IPS DF 4.7 (cell line): ENCODE measurements around the gene LRRC73.
"Not testable (repeated sequence)": the region's sequence is repeated elsewhere in the genome, so short reads cannot be mapped to it uniquely, and the experiment has no call there.

ENCODE experiments used
- DNase-seq: peaks from one replicate; pipeline ENCODE4 v3.0.0-alpha.2; 2013; ENCODE audit warnings: low spot score; ENCODE audit errors: extremely low read depth

LRRC73 gene

DNA sequence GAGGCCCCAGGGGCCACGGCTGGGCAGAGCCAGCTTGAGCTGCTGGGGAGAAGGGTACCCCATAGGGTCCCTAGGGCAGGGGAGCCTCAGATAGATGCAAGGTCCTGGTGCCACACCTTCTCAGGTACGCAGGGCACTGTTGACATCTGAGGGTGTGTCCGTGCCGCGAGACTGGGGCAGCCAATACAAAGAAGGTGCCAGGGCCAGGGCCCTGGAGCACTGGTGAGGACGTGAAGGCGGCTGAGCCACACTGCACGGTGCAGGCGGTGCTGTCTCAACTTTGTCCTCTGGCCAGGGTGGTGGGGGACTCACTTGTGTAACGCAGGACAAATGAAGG, 649 bp upstream of the LRRC73 start:
- no peak for DNase-seq

DNA sequence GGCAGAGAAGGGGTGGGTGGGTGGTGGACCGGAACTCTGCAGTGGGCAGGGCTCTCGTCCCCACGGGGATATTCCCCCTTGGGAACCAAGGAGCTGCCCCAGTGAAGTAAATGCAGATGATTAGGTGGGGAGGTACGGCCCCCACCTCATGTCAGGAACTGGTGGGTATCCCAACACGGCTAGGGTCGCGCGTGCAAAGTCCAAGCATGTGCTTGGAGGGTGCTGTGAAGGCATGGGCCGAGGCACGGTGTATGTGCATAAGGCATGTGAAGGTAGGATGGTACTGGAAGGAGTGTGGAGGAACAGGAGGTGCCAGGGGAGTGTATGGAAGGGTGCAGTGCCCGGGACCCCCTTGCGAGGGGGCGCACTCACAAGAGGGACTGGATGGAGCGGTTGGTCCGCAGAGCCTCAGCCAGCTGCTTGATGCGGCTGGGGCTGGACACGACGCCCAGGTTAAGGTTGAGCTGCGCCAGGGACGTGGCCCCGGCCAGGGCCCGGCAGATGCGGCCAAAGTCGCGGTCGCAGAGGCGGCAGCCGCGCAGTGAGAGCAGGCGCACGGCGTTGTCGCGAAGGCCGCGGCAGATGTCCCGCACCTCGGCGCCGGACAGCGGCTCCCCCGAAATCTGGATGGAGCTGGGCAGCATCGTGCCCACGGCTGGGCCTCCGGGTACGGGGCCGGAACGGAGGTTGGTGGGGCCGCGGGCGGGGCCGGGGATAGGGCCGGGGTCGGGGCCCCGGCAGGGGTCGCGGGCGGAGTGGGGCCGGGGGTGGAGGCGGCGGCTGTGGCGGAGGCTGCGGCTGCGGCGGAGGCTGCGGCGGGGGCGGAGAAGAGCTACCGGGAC, 783 bp downstream of the LRRC73 start:
- no peak for DNase-seq

DNA sequence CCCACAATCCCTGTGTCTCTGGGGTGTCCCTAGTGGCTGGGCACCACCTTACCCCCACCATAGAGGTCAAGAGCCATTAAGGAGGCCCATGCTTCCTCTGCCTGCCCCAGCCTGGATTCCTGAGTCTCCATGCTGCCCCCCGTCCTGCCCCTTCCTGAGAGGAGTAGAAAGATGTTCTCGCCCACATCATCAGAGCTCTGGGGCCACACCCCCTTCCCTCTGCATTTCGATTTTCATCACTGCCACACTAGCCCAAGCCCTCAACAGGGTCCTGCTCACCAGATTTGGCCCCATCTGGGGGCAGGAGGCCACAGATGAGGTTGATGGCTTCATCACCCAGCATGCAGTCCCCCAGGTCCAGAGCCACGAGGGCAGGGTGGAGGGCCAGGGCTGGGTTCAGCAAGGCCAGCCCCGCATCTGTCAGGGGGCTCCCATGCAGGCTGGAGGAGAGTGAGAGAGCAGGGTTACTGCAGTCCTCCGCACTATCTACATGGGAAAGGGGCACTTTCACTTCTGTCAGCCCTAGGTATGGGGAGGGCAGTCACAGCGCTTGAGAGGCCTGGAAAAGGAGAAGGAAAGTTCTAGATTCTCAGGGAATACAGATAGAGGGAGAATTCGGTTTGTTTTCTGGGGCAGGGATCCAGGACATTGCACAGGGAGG, 1.5 kb downstream of the LRRC73 start:
- DNase-seq: no peak

DNA sequence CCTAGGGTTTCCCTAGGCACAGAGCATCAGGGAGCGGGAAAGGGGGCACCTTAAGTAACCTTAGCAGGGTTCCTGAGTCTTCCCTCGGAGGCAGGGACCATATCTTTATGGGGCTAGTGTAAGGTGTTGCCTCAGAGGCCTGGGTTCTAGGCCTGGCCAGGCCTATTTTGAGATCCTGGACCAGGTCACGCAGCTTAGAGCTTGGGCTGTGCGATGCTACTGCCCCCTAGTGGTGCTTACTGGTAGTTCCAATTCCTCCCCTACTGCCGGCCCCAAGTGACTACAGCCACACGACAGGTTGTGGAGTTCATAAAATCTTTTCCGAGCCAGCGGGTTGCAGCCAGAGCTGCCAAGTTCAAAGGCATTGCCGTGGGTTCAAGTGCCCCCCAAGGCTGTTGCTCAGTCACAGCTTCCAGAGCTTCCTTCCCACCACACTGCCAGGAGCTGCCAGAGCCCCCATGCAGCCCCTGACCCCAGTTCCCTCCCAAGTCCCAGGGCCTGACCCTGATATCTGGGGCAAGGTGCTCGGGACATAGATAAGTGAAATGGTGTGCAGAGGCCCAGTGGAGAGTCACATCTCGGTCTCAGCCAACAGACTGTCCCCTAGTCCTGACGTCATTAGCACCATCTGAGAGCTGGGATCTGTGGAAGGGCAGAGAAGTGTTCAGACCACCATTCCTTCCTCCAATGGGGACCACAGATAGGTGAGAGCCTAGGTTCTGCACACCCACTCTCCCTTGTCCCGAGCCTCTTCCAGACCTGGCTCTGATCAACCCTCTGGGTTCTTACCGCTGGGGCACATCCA, 3.3 kb downstream of the LRRC73 start:
- peak; percentile 83 for DNase-seq

DNA sequence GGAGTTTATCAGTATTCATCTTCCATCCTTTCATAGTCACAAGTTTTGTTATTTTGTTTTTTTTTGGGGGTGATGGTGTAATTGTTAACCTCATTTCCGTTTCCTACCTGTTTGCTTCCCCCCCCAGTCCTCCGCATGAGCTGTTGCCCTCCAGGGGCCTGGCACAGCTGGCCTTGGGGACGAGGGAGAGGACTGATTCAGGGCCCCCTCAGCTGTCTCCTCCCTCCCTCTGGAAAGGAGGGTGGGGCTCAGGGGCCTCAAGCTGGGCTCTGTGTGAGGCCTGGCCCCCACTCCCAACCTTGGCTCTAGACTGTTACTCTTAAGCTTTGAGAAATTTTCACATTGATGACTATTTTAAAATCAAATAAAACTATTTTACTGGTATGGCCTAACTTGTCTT, 4.0 kb downstream of the LRRC73 start:
- no peak for DNase-seq

DNA sequence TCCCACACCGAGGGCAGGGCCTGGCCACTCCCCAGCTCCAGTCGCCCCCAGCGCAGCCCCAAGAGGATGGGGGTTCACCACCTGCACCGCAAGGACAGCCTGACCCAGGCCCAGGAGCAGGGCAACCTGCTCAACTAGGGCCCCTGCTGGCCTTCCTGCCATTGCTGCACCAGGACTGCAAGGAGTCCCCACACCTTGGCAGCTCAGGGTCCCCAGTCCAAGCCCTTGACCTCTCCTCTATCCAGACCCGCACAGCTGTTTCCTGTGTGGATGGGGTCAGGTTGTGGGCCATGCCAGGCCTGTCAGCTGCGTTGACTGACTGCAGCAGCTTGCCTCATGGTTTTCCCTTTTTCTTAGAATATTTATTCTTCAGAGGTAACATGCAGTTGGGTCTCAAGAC, 4.4 kb downstream of the LRRC73 start:
- DNase-seq: no peak

DNA sequence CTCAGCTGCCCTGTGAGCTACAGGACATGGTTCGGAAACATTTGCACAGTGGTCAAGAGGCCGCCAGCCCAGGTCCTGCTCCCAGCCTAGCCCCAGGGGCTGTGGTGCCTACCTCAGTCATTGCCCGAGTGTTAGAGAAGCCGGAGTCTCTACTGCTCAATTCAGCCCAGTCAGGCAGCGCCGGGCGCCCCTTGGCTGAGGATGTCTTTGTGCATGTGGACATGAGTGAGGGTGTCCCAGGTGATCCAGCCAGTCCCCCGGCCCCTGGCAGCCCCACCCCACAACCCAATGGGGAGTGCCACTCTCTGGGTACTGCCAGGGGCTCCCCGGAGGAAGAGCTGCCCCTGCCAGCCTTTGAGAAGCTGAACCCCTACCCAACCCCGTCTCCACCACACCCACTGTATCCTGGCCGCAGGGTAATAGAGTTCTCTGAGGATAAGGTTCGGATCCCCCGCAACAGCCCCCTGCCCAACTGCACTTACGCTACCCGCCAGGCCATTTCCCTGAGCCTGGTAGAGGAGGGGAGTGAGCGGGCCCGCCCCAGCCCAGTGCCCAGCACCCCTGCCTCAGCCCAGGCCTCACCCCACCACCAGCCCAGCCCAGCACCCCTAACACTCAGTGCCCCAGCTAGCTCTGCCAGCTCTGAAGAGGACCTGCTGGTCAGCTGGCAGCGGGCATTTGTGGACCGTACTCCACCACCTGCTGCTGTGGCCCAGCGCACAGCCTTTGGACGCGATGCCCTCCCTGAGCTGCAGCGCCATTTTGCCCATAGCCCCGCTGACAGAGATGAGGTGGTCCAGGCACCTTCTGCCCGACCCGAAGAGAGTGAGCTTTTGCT, 5.2 kb downstream of the LRRC73 start:
- no peak for DNase-seq

DNA sequence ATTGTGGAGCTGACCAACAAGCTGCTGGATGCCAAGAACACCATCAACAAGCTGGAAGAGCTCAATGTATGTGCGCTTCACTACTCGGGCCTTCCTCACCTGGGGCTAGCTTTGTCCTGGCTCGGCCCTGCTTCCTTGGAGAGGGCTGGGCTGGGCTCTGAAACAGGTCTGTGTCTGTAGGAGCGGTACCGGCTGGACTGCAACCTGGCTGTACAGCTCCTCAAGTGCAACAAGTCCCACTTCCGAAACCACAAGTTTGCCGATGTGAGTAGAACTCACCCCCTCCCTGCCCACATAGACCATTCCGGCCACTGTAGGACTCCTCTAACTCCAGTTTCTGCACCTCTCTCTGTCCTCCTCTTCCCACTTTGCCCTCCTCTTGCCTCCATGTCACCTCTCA, 6.7 kb downstream of the LRRC73 start:
- DNase-seq: no peak

DNA sequence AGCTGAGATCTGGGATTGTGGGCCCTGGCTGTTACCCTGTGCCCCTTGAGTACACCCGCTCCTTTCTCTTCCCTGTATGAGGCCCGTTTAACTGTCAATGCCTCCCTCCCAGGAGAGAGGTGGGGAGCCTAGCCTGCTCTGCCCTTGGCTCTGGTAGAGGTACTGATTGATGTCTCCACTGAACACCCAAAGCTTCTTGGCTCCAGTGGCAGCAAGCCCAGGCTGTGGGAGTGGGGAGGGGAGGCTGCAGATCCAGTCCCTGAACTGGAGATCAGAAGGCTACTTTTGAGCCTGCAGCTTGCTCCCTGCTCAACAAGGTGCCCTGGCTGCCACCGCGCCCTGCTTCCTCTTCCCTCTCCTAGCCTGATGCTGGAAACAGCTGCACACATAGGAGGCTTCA, 7.5 kb downstream of the LRRC73 start:
- no peak for DNase-seq

DNA sequence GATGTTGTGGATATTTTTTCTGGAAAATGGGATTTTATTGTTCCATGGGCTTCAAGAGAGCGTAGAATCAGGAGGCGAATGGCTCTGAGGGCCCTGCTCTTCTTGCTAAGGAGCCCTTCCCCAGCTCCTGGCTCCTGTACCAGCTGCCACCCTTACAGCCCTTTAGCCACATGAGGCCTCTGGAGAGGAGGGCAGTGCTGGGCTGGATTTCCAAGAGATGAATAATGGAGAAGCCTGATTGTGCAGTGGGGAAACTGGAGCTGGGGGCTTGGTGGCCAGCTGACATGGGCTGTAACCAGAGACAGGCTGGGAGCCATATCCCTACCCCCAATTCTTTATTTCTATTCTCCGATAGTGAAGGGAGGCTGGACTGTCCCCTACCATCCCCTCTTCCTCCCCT, 9.2 kb downstream of the LRRC73 start:
- DNase-seq: no peak

DNA sequence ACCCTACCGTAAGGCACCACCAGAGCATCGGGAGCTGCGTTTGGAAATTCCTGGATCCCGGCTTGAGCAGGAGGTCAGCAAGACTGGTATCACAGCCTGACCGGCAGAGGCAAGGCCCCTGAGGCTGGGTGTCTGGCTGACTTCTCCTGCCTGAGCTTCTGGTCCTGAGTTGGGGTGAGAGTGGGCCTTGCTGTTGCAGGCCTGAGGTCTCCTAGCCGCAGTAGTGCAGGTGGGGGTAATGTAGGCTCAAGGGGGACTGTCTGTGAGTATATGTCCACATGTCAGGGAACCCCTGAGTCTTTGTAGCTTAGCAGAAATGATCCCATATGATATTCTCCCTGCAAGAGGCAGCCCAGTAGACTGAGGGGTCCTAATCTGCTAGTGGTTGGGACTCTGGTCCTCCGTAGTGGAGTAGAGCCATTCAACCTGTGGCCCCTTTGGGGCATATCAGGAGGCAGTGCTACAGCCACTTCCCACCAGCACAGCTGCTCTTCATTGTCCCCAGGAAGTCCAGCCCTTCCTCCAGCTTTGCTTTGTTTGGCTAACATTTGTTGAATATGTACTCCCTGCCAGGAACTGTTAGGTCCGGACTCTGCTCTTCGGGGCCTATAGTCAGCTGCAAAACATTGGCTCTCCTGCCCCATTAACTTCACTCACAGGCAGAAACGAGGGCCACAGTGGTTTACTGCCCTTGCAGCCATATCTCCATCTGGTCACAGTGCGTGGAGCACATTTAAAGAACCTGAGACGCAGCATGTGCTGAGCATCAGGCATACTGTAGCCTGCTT, 10.9 kb downstream of the LRRC73 start:
- no peak for DNase-seq

DNA sequence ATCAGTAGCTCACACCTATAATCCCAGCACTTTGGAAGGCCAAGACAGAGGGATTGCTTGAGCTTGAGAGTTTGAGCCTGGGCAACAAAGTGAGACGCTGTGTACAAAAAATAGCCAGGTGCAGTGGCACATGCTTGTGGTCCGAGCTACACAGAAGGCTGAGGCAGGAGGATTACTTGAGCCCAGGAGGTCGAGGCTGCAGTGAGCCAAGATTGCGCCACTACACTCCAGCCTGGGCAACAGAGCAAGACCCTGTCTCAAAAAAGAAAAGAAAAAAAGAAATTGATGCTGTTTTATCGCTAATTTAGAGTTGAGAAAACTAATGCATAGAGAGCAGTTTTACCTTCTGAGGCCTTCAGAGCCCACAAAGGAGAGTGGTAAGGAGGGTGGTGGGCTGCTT, 11.9 kb downstream of the LRRC73 start:
- not testable (repeated sequence) for DNase-seq

DNA sequence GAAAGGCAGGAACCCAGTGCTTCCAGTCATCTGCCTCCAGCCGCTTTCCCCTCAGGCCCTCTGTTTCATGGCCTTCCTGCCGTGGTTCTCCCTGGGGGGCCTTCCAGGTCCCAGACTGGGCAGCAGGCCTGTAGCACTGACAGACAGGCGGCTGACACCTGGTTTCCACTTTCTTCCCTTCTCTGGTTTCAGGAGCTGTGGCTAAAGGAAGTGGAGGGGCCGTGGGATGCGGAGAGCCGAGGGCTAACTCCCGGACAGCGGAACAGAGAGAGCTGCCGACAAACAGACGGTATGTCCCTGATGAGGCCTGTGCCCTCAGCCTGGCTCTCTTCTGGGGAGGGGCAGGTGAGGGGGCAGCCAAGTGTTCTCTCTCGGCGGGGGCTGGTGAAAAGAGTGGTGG, 12.5 kb downstream of the LRRC73 start:
- DNase-seq: no peak

DNA sequence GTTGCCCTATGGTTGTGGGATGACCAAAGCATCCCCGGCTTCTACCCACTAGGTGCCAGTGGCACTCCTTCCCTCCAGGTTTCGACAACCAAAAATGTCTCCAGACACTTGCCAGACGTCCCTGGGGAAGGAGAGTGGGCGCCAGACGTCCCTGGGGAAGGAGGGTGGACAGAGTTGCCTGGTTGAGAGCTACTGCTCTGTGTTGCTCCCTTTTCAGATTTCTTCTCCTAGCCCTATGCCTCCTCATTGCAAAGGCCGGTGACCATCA, 13.1 kb downstream of the LRRC73 start:
- DNase-seq: no peak

DNA sequence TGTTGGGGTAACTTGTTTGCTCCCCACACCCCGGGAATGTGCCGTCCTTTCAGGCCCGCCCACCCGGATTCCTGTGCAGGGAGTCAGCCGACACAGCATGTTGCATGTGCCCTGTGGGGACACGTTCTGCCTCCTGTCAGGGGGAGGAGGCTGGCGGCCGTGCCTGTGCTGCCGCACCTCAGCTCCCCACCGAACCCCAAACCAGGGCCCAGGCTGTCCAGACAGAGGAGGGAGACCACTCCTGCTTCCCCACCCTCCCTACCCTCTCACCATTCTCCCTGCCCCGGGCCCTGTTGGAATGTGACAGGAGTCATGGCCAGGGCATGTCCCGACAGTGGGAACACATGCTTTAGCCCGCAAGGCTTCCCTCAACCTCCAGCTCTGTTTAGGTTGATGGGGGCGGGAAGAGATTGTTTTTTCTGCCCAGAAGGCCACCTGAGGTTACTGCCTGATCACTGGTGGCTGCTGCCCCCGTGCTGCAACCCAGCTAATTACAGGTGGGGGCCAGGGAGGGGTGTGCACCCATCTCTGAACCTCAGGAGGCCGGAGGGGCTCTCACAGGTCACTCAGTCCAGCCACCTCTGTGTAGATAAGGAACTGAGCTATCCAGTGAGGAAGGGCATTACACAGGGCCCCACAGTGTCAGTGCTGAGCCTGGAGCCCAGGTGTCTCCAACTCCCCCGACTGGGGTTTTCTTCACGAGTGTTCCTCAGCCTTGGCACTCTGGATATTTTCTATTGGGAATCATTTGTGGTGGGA, 13.6 kb downstream of the LRRC73 start:
- no peak for DNase-seq

DNA sequence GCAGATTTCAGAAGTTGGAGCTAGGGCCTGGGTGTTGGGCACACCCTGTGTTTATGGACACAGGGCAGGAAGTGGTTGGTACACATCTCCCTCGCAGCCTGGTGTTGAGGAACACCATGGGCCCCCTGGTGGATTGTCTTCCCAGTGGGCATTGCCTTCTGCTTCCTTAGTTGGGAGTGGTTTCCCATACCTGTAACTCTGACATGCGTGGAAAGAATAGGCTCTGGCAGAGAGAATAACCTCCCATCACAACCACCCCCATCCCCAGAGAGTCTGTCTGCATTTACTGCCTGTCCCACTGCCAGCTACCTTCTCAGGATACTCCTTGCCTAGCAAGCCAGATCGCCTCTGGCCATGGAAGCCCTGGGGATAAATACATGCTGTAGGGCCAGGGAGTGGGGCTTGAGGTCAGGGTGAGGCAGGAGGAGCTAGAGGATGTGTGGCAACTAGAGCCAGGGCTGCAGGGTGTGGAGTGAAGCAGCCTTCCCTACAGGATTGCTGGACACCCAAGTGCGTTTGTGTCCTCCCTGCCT, 14.7 kb downstream of the LRRC73 start:
- DNase-seq: no peak

DNA sequence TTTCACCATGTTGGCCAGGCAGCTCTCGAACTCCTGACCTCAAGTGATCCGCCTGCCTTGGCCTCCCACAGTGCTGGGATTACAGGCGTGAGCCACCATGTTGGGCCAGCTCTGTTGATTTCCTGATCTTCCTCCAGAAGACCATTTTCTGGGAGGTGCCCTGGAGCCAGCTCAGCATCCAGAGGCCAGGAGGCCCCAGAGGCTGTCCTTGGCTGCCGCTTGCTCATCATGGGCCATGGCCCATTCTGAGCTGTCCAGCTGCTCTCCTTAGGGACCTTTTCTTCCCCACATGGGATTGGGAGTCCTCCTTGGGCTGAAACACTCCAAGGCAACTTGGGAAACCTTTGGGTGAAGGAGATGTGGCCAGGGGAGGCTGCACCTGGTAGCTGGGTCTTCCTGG, 15.4 kb downstream of the LRRC73 start:
- DNase-seq: no peak

DNA sequence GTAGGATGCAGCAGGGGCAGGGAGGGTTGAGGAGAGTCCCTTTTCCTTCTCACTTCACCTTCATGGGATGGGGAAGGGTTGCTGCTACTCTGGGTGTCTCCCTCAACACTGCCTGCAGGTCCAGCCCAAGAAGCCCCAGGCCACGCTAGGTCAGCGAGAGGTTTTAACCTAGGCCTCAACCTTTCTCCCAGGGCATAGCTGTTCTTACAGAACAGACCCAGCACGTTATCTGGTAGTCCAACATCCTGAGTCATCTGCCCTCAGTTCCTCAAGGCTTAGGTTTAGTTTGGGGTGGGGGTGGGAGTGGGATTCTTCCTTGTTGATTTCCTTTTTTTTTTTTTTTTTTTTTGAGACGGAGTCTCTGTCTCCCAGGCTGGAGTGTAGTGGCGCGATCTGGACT, 15.8 kb downstream of the LRRC73 start:
- no peak for DNase-seq

DNA sequence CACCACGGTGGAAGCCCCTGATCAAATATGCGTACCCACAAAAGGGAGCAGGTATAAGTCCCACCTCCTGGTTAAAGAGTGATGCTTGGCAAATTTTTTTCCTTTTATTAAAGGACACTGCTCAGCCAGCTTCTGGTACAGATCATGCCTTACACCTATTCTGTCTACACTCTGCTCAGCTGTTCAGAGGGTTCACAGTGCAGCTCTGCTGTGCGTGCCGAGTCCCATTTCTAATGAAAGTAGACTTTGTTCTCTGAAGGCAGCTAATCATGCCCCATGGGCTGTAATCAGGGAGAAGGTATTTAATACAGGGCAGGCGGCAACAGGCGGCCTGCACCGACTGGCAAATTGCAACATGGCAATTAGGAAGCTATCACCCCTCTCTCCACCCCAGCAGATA, 16.3 kb downstream of the LRRC73 start:
- DNase-seq: no peak

DNA sequence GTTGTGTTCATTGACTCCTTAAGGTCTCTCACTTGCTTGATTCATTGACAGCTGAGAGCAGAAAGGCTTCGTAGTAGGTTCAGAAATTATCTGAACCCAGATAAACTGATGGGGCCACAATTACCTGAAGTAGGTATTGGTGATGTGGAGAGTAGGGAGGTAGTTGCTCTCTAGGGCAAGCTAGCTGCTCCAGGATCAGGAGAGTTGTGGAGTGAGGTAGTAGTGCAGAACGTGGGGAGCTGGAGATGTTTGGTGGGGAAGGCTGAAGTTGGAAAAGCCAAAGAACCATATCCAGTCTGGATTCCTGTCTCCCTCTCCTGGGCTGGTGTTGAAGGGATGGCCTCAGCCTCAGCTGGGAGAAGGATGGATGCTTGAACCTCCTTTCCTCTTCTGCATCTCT, 16.9 kb downstream of the LRRC73 start:
- DNase-seq: no peak
